Measurements from ENCODE around the gene NAPA.
"Not testable (repeated sequence)": the region's sequence is repeated elsewhere in the genome, so short reads cannot be mapped to it uniquely, and the experiment has no call there.

The NAPA gene

GRCh38 chr19:47499371-47499770, 15.5 kb downstream of the NAPA start:
- DNase-seq = no peak

- no peak for DNase-seq
These were observed 16.3 kb downstream of the NAPA start for GRCh38 chr19:47498561-47498960.

- DNase-seq = no peak
These were observed 16.9 kb downstream of the NAPA start for GRCh38 chr19:47497821-47498520.

DNA sequence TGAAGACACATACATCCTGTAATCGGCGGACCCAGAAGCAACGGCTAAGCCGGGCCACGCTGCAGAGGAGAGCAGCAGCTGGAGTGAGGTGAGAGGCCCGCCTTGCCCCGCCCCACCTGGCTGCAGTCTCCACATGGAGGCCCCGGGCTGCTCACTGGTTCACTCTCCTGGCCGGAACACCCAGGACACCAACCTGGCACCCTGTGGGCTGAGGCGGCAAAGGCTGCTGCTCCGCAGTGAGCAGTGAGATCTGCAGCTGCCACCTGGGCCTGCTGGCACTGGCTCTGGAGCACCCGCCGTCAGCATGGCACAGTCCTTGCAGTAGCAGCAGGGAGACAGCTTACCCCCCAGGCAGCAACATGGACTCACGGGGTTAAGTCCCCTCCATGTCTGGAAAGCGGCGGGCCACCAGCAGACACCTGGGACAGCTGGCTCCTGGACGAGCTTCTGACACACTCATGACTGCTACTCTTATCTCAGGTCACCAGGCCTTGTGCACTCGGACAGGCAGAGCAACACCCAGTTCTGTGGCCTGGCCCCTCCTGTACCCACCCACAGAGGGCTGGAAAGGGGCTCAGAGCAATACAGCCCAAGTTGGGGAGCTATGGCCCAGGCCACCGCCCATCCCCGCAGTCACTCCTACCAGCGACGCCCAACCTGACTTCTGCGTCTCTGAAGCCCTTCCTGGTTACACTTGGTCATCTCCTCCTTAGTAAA, 17.7 kb downstream of the NAPA start:
- DNase-seq = no peak

DNA sequence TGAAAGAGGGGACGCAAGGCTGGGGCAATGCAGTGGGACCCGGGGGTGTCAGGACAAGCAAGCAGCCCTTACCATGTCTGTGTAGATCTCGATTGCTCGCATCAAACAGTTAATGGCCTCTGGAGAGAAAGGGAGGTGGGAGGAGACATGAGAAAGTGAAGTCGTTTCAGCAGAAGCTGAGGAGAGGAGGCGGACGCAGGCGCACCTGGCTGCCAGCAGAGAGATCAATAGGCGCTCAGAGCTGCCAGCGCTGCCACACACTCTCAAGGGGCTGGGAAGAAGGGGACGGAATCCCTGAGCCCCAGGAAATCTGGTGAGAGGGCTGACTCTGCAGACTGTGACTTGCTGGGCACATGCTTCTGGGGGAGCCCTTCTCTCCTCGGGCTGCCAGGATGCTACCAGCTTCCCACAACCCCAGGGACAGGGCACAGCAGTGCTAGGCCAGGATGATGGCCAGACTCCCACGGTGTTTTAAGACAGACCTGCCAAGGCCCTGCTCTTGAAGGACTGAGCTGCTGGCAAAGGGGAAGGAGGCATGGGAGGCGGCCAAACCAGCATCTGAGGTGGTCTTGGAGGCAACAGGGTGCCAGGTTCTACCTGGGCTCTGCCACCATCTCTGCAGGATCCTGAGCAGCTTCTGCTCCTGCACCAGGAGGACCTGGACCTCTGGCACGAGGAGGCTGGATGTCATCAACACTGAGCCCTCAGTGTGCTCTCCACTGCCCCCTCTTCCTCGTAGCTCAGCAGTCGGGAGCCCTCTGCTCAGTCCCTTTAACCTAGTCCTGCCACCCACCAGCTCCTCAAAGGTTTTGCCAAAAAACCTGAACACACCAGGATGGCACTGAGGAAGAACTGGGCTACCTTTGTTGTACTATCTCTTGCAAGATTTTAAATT, 19.1 kb downstream of the NAPA start:
- DNase-seq = no peak

DNA sequence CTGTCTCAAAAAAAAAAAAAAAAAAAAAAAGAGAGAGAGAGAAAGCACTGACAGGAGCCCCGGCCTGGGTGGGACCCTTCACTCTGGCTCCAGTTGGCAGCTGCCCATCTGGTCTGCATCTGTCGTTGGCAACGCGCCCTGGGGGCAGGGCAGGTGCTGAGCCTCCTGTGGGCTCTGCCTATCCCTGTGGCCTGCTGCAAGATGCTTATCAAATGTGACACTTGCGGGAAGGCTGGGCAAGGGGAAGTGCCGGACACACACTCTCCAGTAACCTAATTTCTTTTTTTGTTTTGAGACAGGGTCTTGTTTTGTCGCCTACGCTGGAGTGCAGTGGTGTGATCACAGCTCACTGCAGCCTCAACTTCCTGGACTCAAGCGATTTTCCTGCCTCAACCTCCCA, 20.1 kb downstream of the NAPA start:
- DNase-seq = no peak

DNA sequence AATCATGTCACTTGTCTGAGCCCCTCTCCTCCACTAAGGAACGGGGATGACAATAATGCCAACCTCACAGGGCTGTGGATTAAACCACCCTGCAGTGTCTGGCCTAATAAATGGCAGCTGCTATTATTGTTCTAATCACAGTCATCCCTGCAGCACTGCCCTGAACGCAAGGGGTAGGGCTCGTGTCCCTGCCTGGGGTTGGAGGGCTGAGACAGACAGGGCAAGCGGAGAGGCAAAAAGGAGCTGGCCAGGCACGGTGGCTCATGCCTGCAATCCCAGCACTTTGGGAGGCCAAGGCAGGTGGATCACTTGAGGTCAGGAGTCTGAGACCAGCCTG, 20.7 kb downstream of the NAPA start:
- no peak for DNase-seq

GRCh38 chr19:47493378-47494210, 21.3 kb downstream of the NAPA start:
- DNase-seq = no peak

DNA sequence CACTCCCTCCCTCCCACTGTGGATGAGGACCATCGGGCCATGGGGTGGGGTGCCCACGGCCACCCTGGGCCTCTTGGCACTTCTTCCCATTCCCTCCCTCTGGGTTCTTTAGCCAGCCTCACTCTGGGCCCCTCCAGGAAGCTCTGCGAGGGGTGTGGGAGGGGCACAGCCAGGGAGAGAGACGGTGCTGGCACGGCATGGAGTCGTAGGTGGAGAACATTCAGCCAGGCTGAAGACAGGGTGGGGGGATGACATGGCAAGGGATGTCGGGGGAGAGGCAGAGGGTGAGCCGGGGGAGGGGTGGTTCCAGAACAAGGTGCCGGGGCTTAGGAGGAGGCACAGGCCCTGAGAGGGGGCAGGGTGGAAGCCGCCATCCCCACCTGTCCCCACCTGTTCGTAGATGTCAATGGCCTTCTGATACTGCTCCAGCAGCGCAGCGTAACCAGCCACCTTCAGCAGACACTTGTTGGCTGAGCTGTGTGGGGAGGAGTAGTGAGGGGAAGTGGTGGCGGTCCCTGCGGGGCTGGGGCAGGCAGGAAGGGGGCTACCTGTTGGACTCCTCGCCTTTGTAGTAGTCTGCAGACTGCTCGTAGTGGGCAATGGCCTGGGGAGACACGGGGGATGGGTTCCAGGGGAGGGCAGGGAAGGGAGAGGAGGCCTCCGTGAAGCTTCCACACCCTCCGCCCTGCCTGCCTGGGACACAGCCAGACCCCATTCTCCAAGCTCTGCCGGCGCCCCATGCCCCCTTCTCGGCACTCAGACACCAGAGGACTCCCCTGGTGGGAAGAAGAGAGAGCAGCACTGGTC, 22.1 kb downstream of the NAPA start:
- DNase-seq = no peak

GRCh38 chr19:47492137-47492533, 22.7 kb downstream of the NAPA start:
- no peak for DNase-seq

- DNase-seq = no peak
These were observed 23.3 kb downstream of the NAPA start for GRCh38 chr19:47491358-47492136.

- DNase-seq = no peak
These were observed 24.0 kb downstream of the NAPA start for GRCh38 chr19:47490847-47491246.

GRCh38 chr19:47490031-47490430, 24.8 kb downstream of the NAPA start:
- DNase-seq = no peak

GRCh38 chr19:47489072-47489914, 25.6 kb downstream of the NAPA start:
- no peak for DNase-seq

DNA sequence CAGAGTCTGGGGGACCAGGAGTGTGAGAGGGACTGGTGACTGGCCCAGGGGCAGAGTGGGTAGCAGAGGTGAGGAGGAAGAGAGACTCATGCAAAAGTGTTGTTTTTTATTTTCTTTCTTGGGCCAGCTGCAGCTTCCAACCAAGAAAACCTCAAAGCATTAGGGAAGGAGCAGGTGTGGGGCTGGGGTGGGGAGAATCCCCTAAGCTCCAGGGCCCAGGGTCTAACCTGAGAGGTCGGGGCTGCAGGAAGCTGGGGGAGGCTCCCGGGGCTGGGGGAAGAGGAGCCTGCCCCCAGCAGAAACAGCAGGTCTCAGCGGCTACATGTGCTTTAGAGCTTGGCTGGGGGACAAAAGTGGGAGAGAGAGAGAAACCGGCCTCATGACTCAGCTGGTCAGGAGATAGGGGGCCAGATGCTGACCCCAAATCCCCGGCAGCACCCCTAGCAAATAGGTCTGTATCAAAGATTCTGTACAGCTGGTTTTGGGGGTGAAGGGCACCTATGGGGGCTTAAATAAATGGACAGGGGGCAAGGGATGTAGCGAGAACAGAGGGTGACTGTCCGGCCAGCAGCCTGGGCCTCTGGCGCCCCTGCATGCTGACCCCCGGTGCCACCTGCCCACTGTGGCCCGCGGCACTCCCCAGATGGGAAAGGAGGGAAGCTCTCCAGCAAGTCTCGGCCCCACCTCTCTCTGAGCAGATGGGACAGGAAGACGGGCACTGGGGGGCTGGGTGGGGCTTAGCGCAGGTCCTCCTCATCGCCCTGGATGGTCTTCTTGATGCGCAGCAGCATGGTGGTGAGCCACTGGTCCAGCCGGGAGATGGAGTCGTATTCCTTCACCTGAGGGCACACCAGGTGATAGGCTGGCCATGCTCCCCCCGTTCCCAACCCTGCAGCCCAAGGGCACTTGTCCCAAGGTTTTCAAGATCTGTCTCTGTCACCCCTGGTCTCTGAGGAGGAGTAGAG, 27.0 kb downstream of the NAPA start:
- DNase-seq = no peak

- DNase-seq = no peak
These were observed 28.0 kb downstream of the NAPA start for GRCh38 chr19:47486900-47487299.

- not testable (repeated sequence) for DNase-seq
These were observed 28.6 kb downstream of the NAPA start for GRCh38 chr19:47486220-47486619.

- no peak for DNase-seq
These were observed 29.7 kb downstream of the NAPA start for GRCh38 chr19:47485210-47485609.
